ENCODE data around the gene RBM20. TPM values are rescaled to one million over a fixed set of nuclear protein-coding genes. Genes with fewer than 3 reads are reported as not detected.

The RBM20 gene
- total and polyA plus RNA-seq, 2 experiments from 2014 or later = 3.7 to 4.0 TPM

DNA sequence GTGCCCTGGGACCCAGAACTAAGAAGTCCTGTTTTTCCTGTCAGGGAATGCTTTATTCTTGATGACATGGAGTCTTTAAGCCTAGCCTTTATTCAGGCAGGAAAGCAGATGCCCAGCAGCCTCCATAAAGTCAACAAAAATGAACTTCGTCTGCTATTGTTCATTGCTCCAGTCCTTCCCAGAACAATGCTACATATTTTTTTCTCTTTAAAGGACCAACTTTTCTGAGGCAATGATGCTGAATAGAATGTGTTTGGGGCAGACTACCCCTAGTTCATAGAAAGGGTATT is 180.0 kb downstream of the RBM20 start:
- H3K9me2 ChIP-seq (replicated peaks; ENCODE audit: insufficient read depth) = no peaks in the 10 kb centered on the region
- no peak overlapping the region for H3K4me3 ChIP-seq
- TF ChIP-seq EZH2phosphoT487 (IDR thresholded peaks at IDR 0.05; ENCODE audit: low read depth, severe bottlenecking, unreplicated experiment) (no peak), EZH2 (IDR thresholded peaks at IDR 0.05; ENCODE audit: borderline replicate concordance) (no peak)
- TF ChIP-seq, protein P1, sequence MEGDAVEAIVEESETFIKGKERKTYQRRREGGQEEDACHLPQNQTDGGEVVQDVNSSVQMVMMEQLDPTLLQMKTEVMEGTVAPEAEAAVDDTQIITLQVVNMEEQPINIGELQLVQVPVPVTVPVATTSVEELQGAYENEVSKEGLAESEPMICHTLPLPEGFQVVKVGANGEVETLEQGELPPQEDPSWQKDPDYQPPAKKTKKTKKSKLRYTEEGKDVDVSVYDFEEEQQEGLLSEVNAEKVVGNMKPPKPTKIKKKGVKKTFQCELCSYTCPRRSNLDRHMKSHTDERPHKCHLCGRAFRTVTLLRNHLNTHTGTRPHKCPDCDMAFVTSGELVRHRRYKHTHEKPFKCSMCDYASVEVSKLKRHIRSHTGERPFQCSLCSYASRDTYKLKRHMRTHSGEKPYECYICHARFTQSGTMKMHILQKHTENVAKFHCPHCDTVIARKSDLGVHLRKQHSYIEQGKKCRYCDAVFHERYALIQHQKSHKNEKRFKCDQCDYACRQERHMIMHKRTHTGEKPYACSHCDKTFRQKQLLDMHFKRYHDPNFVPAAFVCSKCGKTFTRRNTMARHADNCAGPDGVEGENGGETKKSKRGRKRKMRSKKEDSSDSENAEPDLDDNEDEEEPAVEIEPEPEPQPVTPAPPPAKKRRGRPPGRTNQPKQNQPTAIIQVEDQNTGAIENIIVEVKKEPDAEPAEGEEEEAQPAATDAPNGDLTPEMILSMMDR (IDR thresholded peaks at IDR 0.05; ENCODE audit: poor library complexity) = no peak
- no peaks in the 10 kb centered on the region for H3K27me3 ChIP-seq
- no peaks in the 10 kb centered on the region for H3K9me3 ChIP-seq (ENCODE audit: low read depth)
- peaks cover 80% of the 10 kb centered on the region for H3K4me1 ChIP-seq (ENCODE audit: insufficient read depth)
- H3K4me2 ChIP-seq = peak overlapping the region; percentile 61
- no peak for DNase-seq (ENCODE audit: low spot score)
- H3K27ac ChIP-seq = peak overlapping the region; percentile 84
- no peaks in the 10 kb centered on the region for H3K79me2 ChIP-seq
- 32% methylated on average over 1 of the region's 1 CpG for WGBS (ENCODE audit: low lambda C conversion rate, missing lambda C conversion rate)
- no peak overlapping the region for H2AFZ ChIP-seq
- H4K20me1 ChIP-seq (ENCODE audit: insufficient read depth, poor library complexity, severe bottlenecking) = no peaks in the 10 kb centered on the region
- H3K36me3 ChIP-seq (replicated peaks; ENCODE audit: insufficient read depth, low read depth) = no peaks in the 10 kb centered on the region

DNA sequence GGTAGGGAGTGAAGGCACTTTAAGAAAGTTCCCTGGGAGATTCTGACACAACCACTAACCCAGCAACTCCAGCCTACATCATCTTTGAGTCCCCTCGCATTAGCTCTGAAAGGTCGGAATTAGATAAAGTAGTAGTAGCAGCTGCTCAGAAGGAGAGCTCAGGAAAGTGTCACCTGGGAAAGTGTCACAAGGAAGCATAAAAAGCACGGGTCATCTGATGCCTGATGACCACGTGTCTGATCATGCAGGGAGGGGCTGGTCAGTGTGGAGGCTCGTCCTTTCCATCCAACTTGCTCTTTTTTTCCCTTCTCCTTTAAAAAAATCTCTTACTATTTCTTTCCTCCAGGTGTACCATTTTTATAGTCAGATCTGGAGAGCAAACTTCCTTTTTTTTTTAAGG is 180.5 kb downstream of the RBM20 start:
- Histone ChIP-seq H3K4me1 (ENCODE audit: insufficient read depth) (peaks cover 74% of the 10 kb centered on the region), H2AFZ (no peak overlapping the region)
- TF ChIP-seq EZH2phosphoT487 (IDR thresholded peaks at IDR 0.05; ENCODE audit: low read depth, severe bottlenecking, unreplicated experiment) (no peak), EZH2 (IDR thresholded peaks at IDR 0.05; ENCODE audit: borderline replicate concordance) (no peak)
- TF ChIP-seq, protein P1 (IDR thresholded peaks at IDR 0.05; ENCODE audit: poor library complexity) = no peak

GRCh38 chr10:110825508-110825907 is 181.4 kb downstream of the RBM20 start:
- TF ChIP-seq EZH2 (IDR thresholded peaks at IDR 0.05; ENCODE audit: borderline replicate concordance) = no peak
- no peak for TF ChIP-seq EZH2phosphoT487 (IDR thresholded peaks at IDR 0.05; ENCODE audit: low read depth, severe bottlenecking, unreplicated experiment)
- TF ChIP-seq, protein P1 (IDR thresholded peaks at IDR 0.05; ENCODE audit: poor library complexity) = no peak
- H3K9me2 ChIP-seq (replicated peaks; ENCODE audit: insufficient read depth) = no peaks in the 10 kb centered on the region

More for the DNA sequence above, 180.5 kb downstream of the RBM20 start:
- Histone ChIP-seq H3K27ac (peak overlapping the region; percentile 84), H3K4me3 (no peak overlapping the region), H3K27me3 (no peaks in the 10 kb centered on the region), H3K4me2 (no peak overlapping the region), H3K9me3 (ENCODE audit: low read depth) (no peaks in the 10 kb centered on the region), H3K36me3 (replicated peaks; ENCODE audit: insufficient read depth, low read depth) (no peaks in the 10 kb centered on the region), H3K79me2 (no peaks in the 10 kb centered on the region), H3K9me2 (replicated peaks; ENCODE audit: insufficient read depth) (no peaks in the 10 kb centered on the region), H4K20me1 (ENCODE audit: insufficient read depth, poor library complexity, severe bottlenecking) (no peaks in the 10 kb centered on the region)
- DNase-seq (ENCODE audit: low spot score) = no peak
- 58% methylated on average over 5 of the region's 5 CpGs for WGBS (ENCODE audit: low lambda C conversion rate, missing lambda C conversion rate)

DNA sequence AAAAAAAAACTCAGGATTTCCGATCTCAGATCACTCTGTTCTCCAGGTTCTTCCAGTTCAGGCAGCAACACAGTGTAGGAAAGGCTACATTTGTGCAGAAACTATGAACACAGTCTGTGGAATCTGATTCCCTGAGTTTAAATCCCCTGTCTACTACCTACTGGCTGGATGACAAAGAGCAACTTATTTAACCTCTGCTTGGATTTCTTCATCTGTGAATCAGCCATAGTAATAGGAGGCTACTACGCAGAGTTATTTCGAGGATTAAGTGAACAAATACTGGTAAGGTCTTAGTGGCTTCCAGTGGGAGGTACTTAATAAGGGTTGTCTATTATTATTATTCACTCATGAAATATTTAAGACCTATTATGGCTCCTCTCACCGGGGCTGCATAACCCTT is 183.3 kb downstream of the RBM20 start:
- Histone ChIP-seq H3K4me2 (no peak overlapping the region), H3K27me3 (no peaks in the 10 kb centered on the region), H2AFZ (no peak overlapping the region), H3K9me3 (ENCODE audit: low read depth) (no peaks in the 10 kb centered on the region), H4K20me1 (ENCODE audit: insufficient read depth, poor library complexity, severe bottlenecking) (no peaks in the 10 kb centered on the region), H3K4me1 (ENCODE audit: insufficient read depth) (peaks cover 47% of the 10 kb centered on the region), H3K79me2 (no peaks in the 10 kb centered on the region), H3K27ac (no peak overlapping the region), H3K4me3 (no peak overlapping the region), H3K36me3 (replicated peaks; ENCODE audit: insufficient read depth, low read depth) (no peaks in the 10 kb centered on the region), H3K9me2 (replicated peaks; ENCODE audit: insufficient read depth) (no peaks in the 10 kb centered on the region)
- WGBS (ENCODE audit: low lambda C conversion rate, missing lambda C conversion rate) = 50% methylated on average over 4 of the region's 4 CpGs
- no peak for DNase-seq (ENCODE audit: low spot score)
- TF ChIP-seq EZH2phosphoT487 (IDR thresholded peaks at IDR 0.05; ENCODE audit: low read depth, severe bottlenecking, unreplicated experiment) = no peak
- no peak for TF ChIP-seq EZH2 (IDR thresholded peaks at IDR 0.05; ENCODE audit: borderline replicate concordance)
- TF ChIP-seq, protein P1 (IDR thresholded peaks at IDR 0.05; ENCODE audit: poor library complexity) = no peak

More at GRCh38 chr10:110825508-110825907, 181.4 kb downstream of the RBM20 start:
- peak overlapping the region; percentile 5 for H3K27ac ChIP-seq
- H3K9me3 ChIP-seq (ENCODE audit: low read depth) = no peaks in the 10 kb centered on the region
- H3K4me2 ChIP-seq = no peak overlapping the region
- no peaks in the 10 kb centered on the region for H4K20me1 ChIP-seq (ENCODE audit: insufficient read depth, poor library complexity, severe bottlenecking)
- WGBS (ENCODE audit: low lambda C conversion rate, missing lambda C conversion rate) = 37% methylated on average over 1 of the region's 1 CpG
- H3K4me1 ChIP-seq (ENCODE audit: insufficient read depth) = peaks cover 66% of the 10 kb centered on the region
- H3K79me2 ChIP-seq = no peaks in the 10 kb centered on the region
- H3K4me3 ChIP-seq = no peak overlapping the region
- H3K27me3 ChIP-seq = no peaks in the 10 kb centered on the region
- DNase-seq (ENCODE audit: low spot score) = no peak
- no peaks in the 10 kb centered on the region for H3K36me3 ChIP-seq (replicated peaks; ENCODE audit: insufficient read depth, low read depth)
- H2AFZ ChIP-seq = no peak overlapping the region

Data from hepatocyte (in vitro differentiated cells).